Suppressor macrophage treated with lipopolysaccharide for 1 hour (primary cell): Measurements from ENCODE around the gene PGD.
"Not testable (repeated sequence)": the region's sequence is repeated elsewhere in the genome, so short reads cannot be mapped to it uniquely, and the experiment has no call there.

ENCODE experiments used
- DNase-seq, 3 donors: peaks; one replicate each; pipeline ENCODE4 v3.0.0-alpha.2; 2020 to 2022

PGD gene

DNA sequence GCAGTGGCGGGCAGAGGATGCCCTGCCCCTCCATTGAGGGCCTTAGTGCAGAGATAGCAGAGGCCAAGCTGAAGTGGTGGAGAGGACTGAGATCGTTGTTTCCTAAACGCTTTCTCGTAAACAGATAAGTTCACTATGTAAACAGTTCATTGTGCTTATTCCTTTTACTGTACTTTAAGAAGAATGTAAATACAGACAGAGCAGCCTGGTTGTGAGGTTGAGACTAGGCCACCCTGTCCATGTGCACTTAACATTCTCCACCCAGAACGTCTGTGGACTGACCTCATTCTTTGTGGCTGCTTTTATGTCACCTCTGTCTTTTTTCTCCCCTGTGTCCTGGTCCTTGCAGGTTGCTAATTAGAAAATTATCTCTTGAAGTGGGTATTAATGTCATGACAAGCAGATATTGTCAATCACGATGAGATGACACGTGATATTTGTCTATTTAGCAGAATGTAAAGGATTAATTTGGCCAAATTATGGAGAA lies 39.9 kb downstream of the PGD start:
- no peak for DNase-seq

DNA sequence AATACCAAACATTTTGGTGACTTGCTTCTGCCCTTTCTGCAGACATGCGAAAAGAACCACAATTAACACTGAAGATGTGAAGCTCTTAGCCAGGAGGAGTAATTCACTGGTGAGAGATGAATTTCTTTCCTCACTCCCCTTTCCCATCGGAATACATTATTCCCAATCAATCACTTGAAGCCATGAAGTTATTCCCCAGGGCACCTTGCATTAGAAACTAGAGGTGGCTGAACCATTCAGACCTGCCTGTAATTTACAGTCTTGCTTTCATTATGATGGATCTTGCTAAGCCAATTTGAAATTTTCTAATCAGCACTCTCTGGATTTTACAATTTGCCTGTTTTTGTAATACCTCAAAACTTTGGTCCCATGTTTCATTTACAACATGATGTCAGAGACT lies 41.4 kb downstream of the PGD start:
- DNase-seq, result no peak

DNA sequence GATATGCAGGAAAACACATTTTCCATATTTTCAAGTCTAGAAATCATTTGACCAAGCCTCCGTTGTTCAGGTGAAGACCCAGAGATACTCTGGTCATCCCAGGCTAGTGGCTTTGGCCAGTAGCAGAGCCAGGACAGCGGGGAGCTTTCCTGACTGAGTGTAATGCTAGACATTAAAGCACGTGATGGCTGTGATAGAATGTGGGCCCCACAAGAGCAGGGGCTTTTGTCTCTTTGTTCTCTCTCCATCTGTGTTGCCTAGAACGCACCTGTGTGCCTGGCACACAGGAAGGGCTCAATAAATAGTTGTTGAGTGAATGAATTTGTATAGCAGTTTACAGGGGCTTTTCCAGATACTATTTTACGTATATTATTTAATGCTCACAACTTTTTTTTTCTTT lies 41.9 kb downstream of the PGD start:
- no peak for DNase-seq

DNA sequence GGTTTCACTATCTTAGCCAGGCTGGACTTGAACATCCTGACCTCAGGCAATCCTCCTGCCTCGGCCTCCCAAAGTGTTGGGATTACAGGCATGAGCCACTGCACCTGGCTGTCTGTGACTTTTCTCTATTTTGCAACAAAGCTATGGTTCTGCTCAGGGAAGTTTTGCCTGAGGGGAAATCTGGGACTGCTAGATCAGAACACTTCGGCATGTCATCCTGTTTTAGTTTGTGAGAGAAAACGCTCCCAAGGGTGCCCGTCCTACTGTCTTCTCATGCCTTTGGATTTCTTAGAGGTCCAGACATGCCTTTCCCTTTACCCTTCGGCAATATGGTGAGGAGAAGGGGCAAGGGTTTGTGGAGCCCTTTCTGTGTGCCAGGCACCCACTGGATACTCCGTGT lies 45.4 kb downstream of the PGD start:
- DNase-seq, result no peak

DNA sequence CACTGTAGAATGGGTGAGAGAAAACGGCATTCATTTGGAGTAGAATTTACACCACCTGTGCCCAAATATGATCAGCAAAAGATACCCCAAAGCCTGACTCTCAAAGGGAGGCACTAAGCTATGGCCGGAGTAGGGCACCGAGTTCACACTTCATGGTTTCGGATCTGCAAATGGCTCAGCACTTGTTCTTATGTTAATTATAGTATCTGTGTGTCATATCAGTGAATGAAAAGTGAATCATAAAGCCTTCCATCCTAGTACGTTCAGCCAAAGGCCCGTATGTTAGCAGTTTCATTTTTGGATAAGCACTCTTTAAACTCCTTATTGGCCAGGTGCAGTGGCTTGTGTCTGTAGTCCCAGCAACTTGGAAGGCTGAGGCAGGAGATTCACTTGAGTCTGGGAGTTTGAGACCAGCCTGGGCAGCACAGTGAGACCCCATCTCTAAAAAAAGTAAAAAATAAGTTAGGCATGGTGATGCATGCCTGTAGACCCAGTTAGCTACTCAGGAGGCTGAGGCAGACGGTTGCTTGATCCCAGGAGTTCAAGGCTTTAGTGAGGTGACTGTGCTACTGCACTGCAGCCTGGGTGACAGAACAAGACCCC lies 46.0 kb downstream of the PGD start:
- no peak for DNase-seq

DNA sequence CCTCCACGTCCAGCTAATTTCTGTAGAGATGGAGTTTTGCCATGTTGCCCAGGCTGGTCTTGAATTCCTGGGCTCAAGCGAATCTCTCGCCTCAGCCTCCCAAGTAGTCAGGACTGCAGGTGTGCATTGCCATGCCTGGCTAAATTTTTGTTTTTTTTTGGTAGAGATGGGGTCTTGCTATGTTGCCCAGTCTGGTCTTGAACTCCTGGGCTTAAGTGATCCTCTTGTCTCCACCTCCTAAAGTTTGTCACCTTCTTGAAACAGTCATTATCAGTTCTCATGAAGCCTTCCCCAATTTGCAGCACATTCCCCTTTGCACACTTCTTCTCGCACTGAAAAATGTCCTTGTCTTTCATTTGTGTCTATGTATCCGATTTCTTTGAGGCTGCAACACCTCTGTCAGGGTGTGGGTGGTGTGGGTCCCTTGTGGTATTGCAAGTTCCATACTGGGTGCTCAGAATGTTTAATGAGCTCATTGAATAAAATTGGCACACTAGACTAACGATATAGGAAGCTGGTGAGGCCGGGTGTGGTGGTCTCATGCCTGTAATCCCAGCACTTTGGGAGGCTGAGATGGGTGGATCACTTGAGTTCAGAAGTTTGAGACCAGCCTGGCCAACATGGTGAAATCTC lies 48.0 kb downstream of the PGD start:
- DNase-seq, result no peak

DNA sequence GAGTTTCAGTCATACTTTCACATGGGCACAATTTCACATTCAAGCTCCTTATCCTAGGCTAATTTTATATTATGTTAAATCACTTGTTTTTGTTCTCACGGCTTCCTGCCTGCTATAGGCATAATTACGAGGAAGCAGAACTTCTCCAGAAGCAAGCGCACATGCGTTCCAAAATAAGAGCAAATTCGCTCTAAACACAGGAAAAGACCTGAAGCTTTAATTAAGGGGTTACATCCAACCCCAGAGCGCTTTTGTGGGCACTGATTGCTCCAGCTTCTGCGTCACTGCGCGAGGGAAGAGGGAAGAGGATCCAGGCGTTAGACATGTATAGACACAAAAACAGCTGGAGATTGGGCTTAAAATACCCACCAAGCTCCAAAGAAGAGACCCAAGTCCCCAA lies 50.9 kb downstream of the PGD start, which contains the start of gene CORT:
Gene CORT, plus strand, starts transcription at position 281 of the 400 bp plus-strand sequence. CDS start 193 bp downstream, outside the sequence.
- DNase-seq, result no peak

DNA sequence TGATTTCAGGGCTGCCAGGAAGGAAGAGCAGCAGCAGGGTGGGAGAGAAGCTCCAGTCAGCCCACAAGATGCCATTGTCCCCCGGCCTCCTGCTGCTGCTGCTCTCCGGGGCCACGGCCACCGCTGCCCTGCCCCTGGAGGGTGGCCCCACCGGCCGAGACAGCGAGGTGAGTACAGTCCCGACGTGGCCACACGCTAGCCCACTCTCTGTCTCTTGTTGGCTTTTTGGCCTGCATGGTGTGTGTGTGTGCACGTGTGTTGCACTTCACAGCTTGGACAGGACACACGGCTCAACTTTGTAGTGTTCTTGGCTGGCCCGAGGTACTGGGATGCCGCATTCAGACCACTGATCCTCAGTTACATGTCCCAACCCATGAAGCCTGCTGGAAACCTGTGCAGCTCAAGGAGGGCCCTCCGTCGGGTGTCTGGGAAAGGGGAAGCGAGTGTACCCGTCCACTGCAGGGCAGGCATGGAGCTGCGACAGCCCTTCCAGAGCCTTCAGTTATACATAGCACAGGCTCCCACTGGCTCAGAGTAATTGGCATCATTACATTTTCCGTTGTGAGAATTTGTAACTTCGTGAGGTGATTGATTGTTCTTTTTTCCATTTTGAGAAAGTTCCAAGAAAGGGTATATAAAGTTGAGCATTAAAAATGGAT lies 51.4 kb downstream of the PGD start:
- DNase-seq, result no peak

DNA sequence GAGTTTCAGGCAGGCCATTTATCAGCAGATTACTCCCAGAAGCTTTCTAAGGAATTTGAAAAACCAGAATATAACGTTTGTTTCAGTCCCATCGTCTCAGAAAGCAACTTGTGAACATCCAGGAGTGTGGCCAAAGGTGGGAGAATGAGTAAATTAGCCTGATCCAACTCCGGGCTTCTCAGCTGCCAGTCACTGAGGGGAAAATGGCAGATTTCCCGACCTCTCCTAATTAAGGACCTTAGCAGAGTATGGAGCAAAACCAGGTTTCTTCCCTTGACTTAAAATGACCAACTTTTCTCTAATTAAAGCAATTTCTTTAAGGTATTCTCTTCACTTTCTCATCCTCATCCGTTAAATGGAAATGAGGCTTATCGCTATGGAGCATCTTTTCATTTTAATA lies 52.0 kb downstream of the PGD start:
- DNase-seq, result no peak

DNA sequence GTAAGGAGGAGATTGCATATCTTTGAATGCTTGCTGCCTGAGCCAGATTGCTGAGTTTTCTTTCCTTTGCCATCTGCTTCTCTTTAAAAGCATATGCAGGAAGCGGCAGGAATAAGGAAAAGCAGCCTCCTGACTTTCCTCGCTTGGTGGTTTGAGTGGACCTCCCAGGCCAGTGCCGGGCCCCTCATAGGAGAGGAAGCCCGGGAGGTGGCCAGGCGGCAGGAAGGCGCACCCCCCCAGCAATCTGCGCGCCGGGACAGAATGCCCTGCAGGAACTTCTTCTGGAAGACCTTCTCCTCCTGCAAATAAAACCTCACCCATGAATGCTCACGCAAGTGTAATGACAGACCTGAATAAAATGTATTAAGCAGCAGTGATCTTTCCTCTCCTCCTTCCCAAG lies 52.4 kb downstream of the PGD start:
- no peak for DNase-seq

DNA sequence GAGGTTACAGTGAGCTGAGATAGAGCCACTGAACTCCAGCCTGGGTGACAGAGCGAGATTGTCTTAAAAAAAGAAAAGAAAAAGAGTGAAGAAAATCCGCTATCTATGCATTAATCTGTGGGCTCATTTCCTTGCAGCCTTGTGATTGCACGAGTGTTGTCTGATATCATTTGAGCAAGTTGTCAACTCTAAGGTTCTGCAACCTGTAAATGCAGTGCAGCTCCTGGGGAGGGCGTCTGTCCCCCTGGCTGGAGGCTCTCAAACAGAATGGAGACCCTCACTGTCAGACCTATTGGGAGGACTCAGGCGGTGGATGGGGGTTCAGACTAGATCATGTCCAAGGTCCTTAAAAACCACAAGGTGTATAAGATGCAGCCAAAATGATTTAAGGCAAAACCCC lies 57.2 kb downstream of the PGD start:
- no peak for DNase-seq

DNA sequence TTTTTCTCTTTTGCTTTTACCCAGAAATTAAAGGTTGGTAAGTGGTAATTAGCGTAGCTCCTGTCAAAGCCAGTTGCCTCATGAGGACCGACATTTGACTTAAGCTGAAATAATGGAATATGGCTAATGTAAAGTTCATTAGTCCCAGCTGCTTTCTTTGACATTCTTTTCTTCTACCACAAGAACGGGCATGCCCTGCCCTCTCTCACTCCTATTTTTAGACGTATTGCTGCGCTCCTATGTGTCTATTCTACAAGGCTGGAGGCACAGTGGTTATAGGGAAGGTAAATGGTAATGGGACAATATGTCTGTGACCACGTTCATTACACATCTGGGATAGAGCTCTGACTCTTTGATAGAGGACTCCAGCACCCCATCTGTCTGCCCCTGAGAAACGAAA lies 57.8 kb downstream of the PGD start:
- DNase-seq, result no peak

DNA sequence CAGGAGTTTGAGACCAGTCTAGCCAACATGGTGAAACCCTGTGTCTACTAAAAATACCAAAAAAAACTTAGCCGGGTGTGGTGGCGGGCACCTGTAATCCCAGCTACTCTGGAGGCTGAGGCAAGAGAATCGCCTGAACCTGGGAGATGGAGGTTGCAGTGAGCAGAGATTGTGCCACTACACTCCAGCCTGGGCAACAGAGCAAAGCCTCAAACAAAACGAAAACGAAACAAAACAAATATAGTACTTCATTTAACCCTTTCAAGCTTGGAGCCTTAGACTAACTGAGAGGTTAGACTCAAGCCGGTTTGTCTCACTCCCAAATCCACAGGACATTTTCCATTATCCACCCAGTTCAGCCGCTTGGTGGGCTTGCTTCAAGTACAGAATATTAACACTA lies 58.6 kb downstream of the PGD start:
- DNase-seq, result not testable (repeated sequence)

DNA sequence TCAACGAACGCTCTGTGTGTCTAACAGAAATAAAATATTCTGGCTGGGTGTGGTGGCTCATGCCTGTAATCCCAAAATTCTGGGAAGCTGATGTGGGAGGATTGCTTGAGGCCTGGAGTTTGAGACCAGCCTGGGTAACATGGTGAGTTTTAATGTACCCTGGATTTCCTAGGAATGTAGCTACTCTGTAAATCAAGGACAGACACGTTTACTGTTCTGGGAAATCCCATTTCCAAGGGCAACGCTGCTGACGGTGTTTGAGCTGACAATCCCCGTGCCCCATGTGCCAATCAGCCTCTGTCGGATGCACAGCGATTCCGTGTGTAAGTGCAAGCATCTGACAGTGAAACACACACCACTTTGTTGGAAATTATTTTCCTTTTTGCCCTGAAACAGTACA lies 59.0 kb downstream of the PGD start:
- DNase-seq, result no peak

DNA sequence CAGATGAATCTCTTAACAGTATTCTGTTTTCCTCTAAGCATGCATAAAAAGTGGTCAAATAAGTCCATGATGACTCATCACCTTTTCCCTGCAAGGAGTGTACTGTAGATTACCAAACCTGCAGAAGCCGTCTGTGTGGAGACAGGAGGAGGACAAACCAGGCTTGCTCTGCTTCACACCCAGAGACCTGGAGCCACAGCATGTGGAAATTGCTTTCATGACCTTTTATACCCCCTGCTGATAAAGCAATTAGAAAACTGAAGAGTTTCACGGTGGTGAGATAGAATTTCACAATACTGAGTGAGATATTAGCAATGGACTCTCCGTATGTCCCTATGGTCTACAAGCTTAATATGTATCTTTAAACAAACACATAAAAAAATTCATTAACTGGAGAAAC lies 60.3 kb downstream of the PGD start:
- peak in 1 of 3 donors; percentile 10 for DNase-seq

DNA sequence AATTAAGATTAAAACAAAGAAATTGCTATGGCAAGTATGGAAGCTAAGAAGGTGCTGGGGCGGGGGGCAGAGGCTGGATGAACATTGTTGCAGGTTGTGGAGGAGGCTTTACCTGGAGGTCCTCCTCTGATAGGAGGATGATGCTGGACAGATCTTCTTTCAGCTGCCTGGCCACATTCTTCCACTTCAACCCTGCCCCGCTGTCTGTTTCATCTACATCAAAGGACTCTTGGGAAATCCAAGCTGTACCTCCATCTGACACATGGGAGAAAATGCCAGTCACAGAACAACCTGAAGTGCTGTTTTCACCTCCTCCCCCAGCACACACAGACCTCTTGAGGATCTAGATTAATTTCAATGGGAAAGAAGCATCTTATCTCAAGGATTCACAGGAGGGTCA lies 68.2 kb downstream of the PGD start:
- no peak for DNase-seq

DNA sequence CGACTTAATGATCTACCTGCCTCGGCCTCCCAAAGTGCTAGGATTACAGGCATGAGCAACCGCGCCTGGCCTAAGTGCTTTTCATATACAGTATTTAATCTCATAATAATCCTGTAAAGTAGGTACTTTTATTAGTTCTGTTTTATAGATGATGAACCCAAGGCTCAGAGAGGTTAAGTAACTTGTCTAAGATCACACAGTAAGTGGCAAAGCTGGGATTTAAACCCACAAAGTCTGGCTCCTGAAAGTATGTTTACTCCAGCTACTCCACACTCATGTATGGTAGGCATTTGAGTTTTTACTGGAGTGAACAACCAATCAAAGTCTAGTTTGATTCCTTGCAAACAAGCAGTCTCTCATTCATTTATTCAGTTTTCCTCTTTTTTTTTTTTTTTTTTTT lies 71.2 kb downstream of the PGD start:
- no peak for DNase-seq
